WTC11 (cell line): ENCODE data around the gene SMARCC2. TPM values are rescaled to one million over a fixed set of nuclear protein-coding genes. Genes with fewer than 3 reads are reported as not detected.

Experiments used
- ATAC-seq: fragments of 200-7000 bp; cut with Tn5 transposase; 2 replicates; pipeline ENCODE4 v1.10.0; 2021; ENCODE audit warnings: mild to moderate bottlenecking, moderate library complexity
- CTCF ChIA-PET: fragments of 300-600 bp; sonication (Branson Sonifier 250); formaldehyde crosslinking; loops from one replicate; lab custom pipeline; 2021; ENCODE audit warnings: antibody characterized with exemption; lab: Charles Lee
- POLR2A ChIA-PET: fragments of 350-600 bp; sonication (Branson Sonifier 250); formaldehyde crosslinking; loops from one replicate; lab custom pipeline; 2021; ENCODE audit warnings: antibody characterized with exemption; lab: Charles Lee
- DNase-seq: peaks from one replicate; pipeline ENCODE4 v3.0.0; 2021; ENCODE audit warnings: low spot score
- H3K27ac Mint-ChIP-seq: 2 replicates; pipeline ENCODE4 v1.8.0; 2021; ENCODE audit warnings: mixed read lengths
- H3K27me3 Mint-ChIP-seq: 2 replicates; pipeline ENCODE4 v1.8.0; 2021; ENCODE audit warnings: low read depth, mild to moderate bottlenecking, moderate library complexity, mixed read lengths
- H3K36me3 Mint-ChIP-seq: 2 replicates; pipeline ENCODE4 v1.8.0; 2021; ENCODE audit warnings: mixed read lengths
- H3K4me1 Mint-ChIP-seq: 2 replicates; pipeline ENCODE4 v1.8.0; 2022; ENCODE audit warnings: mixed read lengths
- H3K4me3 Mint-ChIP-seq: 2 replicates; pipeline ENCODE4 v1.8.0; 2021; ENCODE audit warnings: mild to moderate bottlenecking, moderate library complexity, mixed read lengths
- H3K9me3 Mint-ChIP-seq: 2 replicates; pipeline ENCODE4 v1.8.0; 2021; ENCODE audit warnings: mixed read lengths
- CBFB ChIP-seq: sonication (generic); formaldehyde crosslinking; IDR thresholded peaks from 2 replicates; pipeline ENCODE4 v1.8.1; 2022; ENCODE audit warnings: mild to moderate bottlenecking, low read depth, missing genetic modification reagents
- ETV6 ChIP-seq: sonication (generic); formaldehyde crosslinking; IDR thresholded peaks from 2 replicates; pipeline ENCODE4 v1.8.1; 2022; ENCODE audit warnings: mild to moderate bottlenecking, missing genetic modification reagents
- FOXJ3 ChIP-seq: sonication (generic); formaldehyde crosslinking; IDR thresholded peaks from 2 replicates; pipeline ENCODE4 v1.9.0; 2021; ENCODE audit warnings: missing genetic modification reagents, mild to moderate bottlenecking, borderline replicate concordance
- GRHL2 ChIP-seq: fragments of 250-450 bp; sonication (Bioruptor Pico); IDR thresholded peaks from 2 replicates; pipeline ENCODE4 v1.8.0; 2022; ENCODE audit warnings: mild to moderate bottlenecking, moderate library complexity; ENCODE audit not compliant: insufficient replicate concordance, severe bottlenecking
- KAT7 ChIP-seq: sonication (generic); formaldehyde crosslinking; IDR thresholded peaks from 2 replicates; pipeline ENCODE4 v1.8.1; 2023; ENCODE audit warnings: missing genetic modification reagents, mild to moderate bottlenecking, borderline replicate concordance
- MXD4 ChIP-seq: fragments of 250-450 bp; sonication (Bioruptor Pico); IDR thresholded peaks from 2 replicates; pipeline ENCODE4 v1.8.0; 2021; ENCODE audit warnings: mild to moderate bottlenecking, moderate library complexity, borderline replicate concordance
- MYBL2 ChIP-seq: sonication (generic); formaldehyde crosslinking; IDR thresholded peaks from 2 replicates; pipeline ENCODE4 v1.8.1; 2023; ENCODE audit warnings: mild to moderate bottlenecking, moderate library complexity, missing genetic modification reagents
- NR1H2 ChIP-seq: sonication (generic); formaldehyde crosslinking; IDR thresholded peaks from 2 replicates; pipeline ENCODE4 v1.9.0; 2021; ENCODE audit warnings: mild to moderate bottlenecking, moderate library complexity, missing genetic modification reagents
- OVOL2 ChIP-seq: fragments of 250-450 bp; sonication (Bioruptor Pico); IDR thresholded peaks from 2 replicates; pipeline ENCODE4 v1.9.0; 2021; ENCODE audit warnings: mild to moderate bottlenecking, borderline replicate concordance
- PRRX2 ChIP-seq: fragments of 250-450 bp; sonication (Bioruptor Pico); IDR thresholded peaks from 2 replicates; pipeline ENCODE4 v1.8.0; 2021; ENCODE audit warnings: mild to moderate bottlenecking
- RELA ChIP-seq: sonication (generic); formaldehyde crosslinking; IDR thresholded peaks from 2 replicates; pipeline ENCODE4 v1.8.1; 2022; ENCODE audit warnings: missing genetic modification reagents, mild to moderate bottlenecking, borderline replicate concordance
- RORB ChIP-seq: fragments of 250-450 bp; sonication (Bioruptor Pico); IDR thresholded peaks from 2 replicates; pipeline ENCODE4 v1.9.0; 2021; ENCODE audit warnings: mild to moderate bottlenecking
- SMAD3 ChIP-seq: sonication (generic); formaldehyde crosslinking; IDR thresholded peaks from 2 replicates; pipeline ENCODE4 v1.8.0; 2022; ENCODE audit warnings: missing genetic modification reagents, mild to moderate bottlenecking, borderline replicate concordance
- TEAD1 ChIP-seq: sonication (generic); formaldehyde crosslinking; IDR thresholded peaks from 2 replicates; pipeline ENCODE4 v1.8.0; 2022; ENCODE audit warnings: mild to moderate bottlenecking, missing genetic modification reagents
- TEAD4 ChIP-seq: sonication (generic); formaldehyde crosslinking; IDR thresholded peaks from 2 replicates; pipeline ENCODE4 v1.8.0; 2022; ENCODE audit warnings: mild to moderate bottlenecking, missing genetic modification reagents
- ZNF219 ChIP-seq: sonication (generic); formaldehyde crosslinking; IDR thresholded peaks from 2 replicates; pipeline ENCODE4 v1.8.0; 2023; ENCODE audit warnings: missing genetic modification reagents, mild to moderate bottlenecking, borderline replicate concordance
- ZNF416 ChIP-seq: fragments of 250-450 bp; sonication (Bioruptor Pico); IDR thresholded peaks from 2 replicates; pipeline ENCODE4 v1.9.0; 2021; ENCODE audit warnings: mild to moderate bottlenecking, inconsistent platforms
- ZNF671 ChIP-seq: fragments of 250-450 bp; sonication (Bioruptor Pico); IDR thresholded peaks from 2 replicates; pipeline ENCODE4 v1.8.0; 2021; ENCODE audit warnings: mild to moderate bottlenecking
- total RNA-seq: library from RNA; stranded (reverse); gene quantifications from 3 replicates; pipeline ENCODE4 v1.2.3, GENCODE V29; 2021
- TF ChIP-seq, protein P1 (sequence below): sonication (generic); formaldehyde crosslinking; IDR thresholded peaks from 2 replicates; pipeline ENCODE4 v1.8.0; 2022; ENCODE audit warnings: mild to moderate bottlenecking, missing genetic modification reagents
- TF ChIP-seq, protein P2 (sequence below): sonication (generic); formaldehyde crosslinking; IDR thresholded peaks from 2 replicates; pipeline ENCODE4 v1.8.0; 2022; ENCODE audit warnings: mild to moderate bottlenecking, missing genetic modification reagents
- TF ChIP-seq, protein P3 (sequence below): fragments of 250-450 bp; sonication (Bioruptor Pico); IDR thresholded peaks from 2 replicates; pipeline ENCODE4 v2.1.2; 2022; ENCODE audit warnings: mild to moderate bottlenecking, moderate library complexity
- TF ChIP-seq, protein P4 (sequence below): sonication (generic); formaldehyde crosslinking; IDR thresholded peaks from 2 replicates; pipeline ENCODE4 v1.8.1; 2022; ENCODE audit warnings: mild to moderate bottlenecking, moderate library complexity, missing genetic modification reagents
- TF ChIP-seq, protein P5 (sequence below): sonication (generic); formaldehyde crosslinking; IDR thresholded peaks from 2 replicates; pipeline ENCODE4 v1.8.0; 2023; ENCODE audit warnings: missing genetic modification reagents, mild to moderate bottlenecking, borderline replicate concordance
- TF ChIP-seq, protein P6 (sequence below): fragments of 200-600 bp; IDR thresholded peaks from 2 replicates; pipeline ENCODE4 v1.8.0; 2022; ENCODE audit warnings: antibody characterized with exemption

Gene SMARCC2
- total RNA-seq, 1 experiment from 2014 or later, result 76.8 TPM

DNA sequence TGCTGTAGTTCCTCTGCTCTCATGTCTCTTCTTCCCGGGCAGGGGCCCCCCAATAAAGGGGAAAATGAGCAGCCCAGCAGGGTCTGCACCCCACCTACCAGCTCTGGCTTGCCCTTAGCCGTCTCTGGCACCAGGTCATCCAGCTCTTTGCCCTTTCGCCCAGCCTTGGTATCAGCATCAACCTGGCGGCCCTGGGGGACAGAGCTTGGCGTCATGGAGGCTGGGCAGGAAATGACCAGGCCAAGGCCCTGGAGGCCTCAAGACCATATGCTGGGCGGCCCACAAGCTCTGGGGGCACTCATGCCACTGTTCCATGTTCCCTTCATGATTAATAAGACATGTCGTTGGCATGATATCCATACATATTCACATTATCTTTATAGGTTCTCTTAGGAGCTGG, 16.4 kb downstream of the SMARCC2 start:
- CTCF ChIA-PET, result no interaction called here
- ATAC-seq, result no peak
- Mint-ChIP-seq H3K9me3 (no peaks in the 10 kb centered on the region), H3K27ac (no peak overlapping the region), H3K27me3 (no peaks in the 10 kb centered on the region), H3K4me1 (no peaks in the 10 kb centered on the region)
- TF ChIP-seq NR1H2 (CRISPR knock-in tag), result no peak
- no peak for TF ChIP-seq SMAD3
- TF ChIP-seq, protein P1, sequence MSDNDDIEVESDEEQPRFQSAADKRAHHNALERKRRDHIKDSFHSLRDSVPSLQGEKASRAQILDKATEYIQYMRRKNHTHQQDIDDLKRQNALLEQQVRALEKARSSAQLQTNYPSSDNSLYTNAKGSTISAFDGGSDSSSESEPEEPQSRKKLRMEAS (CRISPR knock-in tag), result no peak
- no peak for TF ChIP-seq FOXJ3 (CRISPR knock-in tag)
- no peak for TF ChIP-seq KAT7 (CRISPR knock-in tag)
- no peak for TF ChIP-seq TEAD1
- TF ChIP-seq, protein P2, sequence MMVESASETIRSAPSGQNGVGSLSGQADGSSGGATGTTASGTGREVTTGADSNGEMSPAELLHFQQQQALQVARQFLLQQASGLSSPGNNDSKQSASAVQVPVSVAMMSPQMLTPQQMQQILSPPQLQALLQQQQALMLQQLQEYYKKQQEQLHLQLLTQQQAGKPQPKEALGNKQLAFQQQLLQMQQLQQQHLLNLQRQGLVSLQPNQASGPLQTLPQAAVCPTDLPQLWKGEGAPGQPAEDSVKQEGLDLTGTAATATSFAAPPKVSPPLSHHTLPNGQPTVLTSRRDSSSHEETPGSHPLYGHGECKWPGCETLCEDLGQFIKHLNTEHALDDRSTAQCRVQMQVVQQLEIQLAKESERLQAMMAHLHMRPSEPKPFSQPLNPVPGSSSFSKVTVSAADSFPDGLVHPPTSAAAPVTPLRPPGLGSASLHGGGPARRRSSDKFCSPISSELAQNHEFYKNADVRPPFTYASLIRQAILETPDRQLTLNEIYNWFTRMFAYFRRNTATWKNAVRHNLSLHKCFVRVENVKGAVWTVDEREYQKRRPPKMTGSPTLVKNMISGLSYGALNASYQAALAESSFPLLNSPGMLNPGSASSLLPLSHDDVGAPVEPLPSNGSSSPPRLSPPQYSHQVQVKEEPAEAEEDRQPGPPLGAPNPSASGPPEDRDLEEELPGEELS (CRISPR knock-in tag), result no peak
- no peak for TF ChIP-seq GRHL2 (CRISPR knock-in tag)
- no peak for TF ChIP-seq PRRX2 (CRISPR knock-in tag)
- no peak for TF ChIP-seq MYBL2 (CRISPR knock-in tag)
- no peak for TF ChIP-seq CBFB (CRISPR knock-in tag)
- TF ChIP-seq TEAD4 (CRISPR knock-in tag), result no peak
- TF ChIP-seq, protein P3, sequence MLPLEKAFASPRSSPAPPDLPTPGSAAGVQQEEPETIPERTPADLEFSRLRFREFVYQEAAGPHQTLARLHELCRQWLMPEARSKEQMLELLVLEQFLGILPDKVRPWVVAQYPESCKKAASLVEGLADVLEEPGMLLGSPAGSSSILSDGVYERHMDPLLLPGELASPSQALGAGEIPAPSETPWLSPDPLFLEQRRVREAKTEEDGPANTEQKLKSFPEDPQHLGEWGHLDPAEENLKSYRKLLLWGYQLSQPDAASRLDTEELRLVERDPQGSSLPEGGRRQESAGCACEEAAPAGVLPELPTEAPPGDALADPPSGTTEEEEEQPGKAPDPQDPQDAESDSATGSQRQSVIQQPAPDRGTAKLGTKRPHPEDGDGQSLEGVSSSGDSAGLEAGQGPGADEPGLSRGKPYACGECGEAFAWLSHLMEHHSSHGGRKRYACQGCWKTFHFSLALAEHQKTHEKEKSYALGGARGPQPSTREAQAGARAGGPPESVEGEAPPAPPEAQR (CRISPR knock-in tag), result no peak
- no peak for TF ChIP-seq ETV6 (CRISPR knock-in tag)
- TF ChIP-seq ZNF219 (CRISPR knock-in tag), result no peak
- TF ChIP-seq RORB (CRISPR knock-in tag), result no peak
- no peak for TF ChIP-seq ZNF671
- TF ChIP-seq, protein P4, sequence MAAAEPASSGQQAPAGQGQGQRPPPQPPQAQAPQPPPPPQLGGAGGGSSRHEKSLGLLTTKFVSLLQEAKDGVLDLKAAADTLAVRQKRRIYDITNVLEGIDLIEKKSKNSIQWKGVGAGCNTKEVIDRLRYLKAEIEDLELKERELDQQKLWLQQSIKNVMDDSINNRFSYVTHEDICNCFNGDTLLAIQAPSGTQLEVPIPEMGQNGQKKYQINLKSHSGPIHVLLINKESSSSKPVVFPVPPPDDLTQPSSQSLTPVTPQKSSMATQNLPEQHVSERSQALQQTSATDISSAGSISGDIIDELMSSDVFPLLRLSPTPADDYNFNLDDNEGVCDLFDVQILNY (CRISPR knock-in tag), result no peak
- TF ChIP-seq OVOL2, result no peak
- TF ChIP-seq MXD4 (CRISPR knock-in tag), result no peak
- TF ChIP-seq, all 79 proteins: peak for 0
- DNase-seq, result no peak
- Mint-ChIP-seq H3K36me3 (peaks cover 89% of the 10 kb centered on the region), H3K4me3 (no peak overlapping the region)
- POLR2A ChIA-PET, result interaction anchor here (1.6 kb wide), 1 partner anchor 9 kb away, joined by 9 read pairs; no protein-coding TSS in a partner anchor

DNA sequence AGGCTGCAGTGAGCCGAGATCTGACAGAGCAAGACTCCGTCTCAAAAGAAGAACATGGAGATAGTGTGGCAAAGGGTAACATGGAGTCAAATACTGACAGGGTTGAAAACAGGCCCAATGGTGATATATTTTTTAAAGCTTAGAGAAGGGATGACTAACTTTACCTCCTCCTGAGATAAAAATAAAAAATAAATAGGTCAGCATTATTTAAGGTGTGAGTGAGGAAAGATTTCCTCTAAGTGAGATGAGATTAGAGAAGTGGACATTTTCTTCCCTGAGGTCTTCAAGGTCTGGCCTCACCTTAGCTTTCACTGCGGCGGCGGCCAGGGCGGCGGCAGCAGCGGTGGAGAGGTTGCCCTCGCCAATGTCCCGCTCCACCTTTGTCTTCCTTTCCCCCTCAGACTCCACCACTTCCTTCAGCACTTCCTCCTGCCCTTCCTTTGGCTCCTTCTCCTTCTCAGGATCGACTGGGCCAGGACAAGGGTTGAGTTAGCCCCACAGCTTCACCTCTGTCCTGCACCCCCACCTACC, 20.0 kb downstream of the SMARCC2 start:
- Mint-ChIP-seq H3K27me3 (no peaks in the 10 kb centered on the region), H3K27ac (no peak overlapping the region), H3K4me1 (no peaks in the 10 kb centered on the region), H3K9me3 (no peaks in the 10 kb centered on the region), H3K4me3 (no peak overlapping the region), H3K36me3 (peaks cover 87% of the 10 kb centered on the region)
- ATAC-seq (no peak), DNase-seq (no peak)
- ChIA-PET CTCF (no interaction called here), POLR2A (no interaction called here)
- TF ChIP-seq, protein P3 (CRISPR knock-in tag), result no peak
- TF ChIP-seq ZNF416 (no peak), RELA (CRISPR knock-in tag) (no peak)
- TF ChIP-seq, protein P5, sequence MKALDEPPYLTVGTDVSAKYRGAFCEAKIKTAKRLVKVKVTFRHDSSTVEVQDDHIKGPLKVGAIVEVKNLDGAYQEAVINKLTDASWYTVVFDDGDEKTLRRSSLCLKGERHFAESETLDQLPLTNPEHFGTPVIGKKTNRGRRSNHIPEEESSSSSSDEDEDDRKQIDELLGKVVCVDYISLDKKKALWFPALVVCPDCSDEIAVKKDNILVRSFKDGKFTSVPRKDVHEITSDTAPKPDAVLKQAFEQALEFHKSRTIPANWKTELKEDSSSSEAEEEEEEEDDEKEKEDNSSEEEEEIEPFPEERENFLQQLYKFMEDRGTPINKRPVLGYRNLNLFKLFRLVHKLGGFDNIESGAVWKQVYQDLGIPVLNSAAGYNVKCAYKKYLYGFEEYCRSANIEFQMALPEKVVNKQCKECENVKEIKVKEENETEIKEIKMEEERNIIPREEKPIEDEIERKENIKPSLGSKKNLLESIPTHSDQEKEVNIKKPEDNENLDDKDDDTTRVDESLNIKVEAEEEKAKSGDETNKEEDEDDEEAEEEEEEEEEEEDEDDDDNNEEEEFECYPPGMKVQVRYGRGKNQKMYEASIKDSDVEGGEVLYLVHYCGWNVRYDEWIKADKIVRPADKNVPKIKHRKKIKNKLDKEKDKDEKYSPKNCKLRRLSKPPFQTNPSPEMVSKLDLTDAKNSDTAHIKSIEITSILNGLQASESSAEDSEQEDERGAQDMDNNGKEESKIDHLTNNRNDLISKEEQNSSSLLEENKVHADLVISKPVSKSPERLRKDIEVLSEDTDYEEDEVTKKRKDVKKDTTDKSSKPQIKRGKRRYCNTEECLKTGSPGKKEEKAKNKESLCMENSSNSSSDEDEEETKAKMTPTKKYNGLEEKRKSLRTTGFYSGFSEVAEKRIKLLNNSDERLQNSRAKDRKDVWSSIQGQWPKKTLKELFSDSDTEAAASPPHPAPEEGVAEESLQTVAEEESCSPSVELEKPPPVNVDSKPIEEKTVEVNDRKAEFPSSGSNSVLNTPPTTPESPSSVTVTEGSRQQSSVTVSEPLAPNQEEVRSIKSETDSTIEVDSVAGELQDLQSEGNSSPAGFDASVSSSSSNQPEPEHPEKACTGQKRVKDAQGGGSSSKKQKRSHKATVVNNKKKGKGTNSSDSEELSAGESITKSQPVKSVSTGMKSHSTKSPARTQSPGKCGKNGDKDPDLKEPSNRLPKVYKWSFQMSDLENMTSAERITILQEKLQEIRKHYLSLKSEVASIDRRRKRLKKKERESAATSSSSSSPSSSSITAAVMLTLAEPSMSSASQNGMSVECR (CRISPR knock-in tag), result no peak
- TF ChIP-seq, protein P6, sequence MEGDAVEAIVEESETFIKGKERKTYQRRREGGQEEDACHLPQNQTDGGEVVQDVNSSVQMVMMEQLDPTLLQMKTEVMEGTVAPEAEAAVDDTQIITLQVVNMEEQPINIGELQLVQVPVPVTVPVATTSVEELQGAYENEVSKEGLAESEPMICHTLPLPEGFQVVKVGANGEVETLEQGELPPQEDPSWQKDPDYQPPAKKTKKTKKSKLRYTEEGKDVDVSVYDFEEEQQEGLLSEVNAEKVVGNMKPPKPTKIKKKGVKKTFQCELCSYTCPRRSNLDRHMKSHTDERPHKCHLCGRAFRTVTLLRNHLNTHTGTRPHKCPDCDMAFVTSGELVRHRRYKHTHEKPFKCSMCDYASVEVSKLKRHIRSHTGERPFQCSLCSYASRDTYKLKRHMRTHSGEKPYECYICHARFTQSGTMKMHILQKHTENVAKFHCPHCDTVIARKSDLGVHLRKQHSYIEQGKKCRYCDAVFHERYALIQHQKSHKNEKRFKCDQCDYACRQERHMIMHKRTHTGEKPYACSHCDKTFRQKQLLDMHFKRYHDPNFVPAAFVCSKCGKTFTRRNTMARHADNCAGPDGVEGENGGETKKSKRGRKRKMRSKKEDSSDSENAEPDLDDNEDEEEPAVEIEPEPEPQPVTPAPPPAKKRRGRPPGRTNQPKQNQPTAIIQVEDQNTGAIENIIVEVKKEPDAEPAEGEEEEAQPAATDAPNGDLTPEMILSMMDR, result no peak
